Activated T-cell treated with anti-CD3 and anti-CD28 coated beads, Interleukin-2, amount 50 U/mL, for 48 hours (primary cell): Measurements from ENCODE around the gene MTRF1.

Source experiments
- DNase-seq, 2 experiments: peaks; one replicate each; pipeline ENCODE4 v3.0.0-alpha.2; 2020

The MTRF1 gene

GRCh38 chr13:41276824-41277223 is 13.4 kb upstream of the MTRF1 start:
- DNase-seq: no peak

GRCh38 chr13:41274881-41275280 is 11.5 kb upstream of the MTRF1 start:
- no peak for DNase-seq

GRCh38 chr13:41273831-41274441 is 10.6 kb upstream of the MTRF1 start:
- no peak for DNase-seq

- peak in 1 of 2 experiments; percentile 31 for DNase-seq
Measured at GRCh38 chr13:41271456-41272285, 8.3 kb upstream of the MTRF1 start.

- no peak for DNase-seq
Measured at GRCh38 chr13:41268764-41269163, 5.4 kb upstream of the MTRF1 start.

GRCh38 chr13:41267106-41267505 is 3.7 kb upstream of the MTRF1 start:
- no peak for DNase-seq

- no peak for DNase-seq
Measured at GRCh38 chr13:41259875-41260501, 3.4 kb downstream of the MTRF1 start.

- DNase-seq: no peak
Measured at GRCh38 chr13:41257535-41257934, 5.8 kb downstream of the MTRF1 start.

- no peak for DNase-seq
Measured at GRCh38 chr13:41254902-41255301, 8.5 kb downstream of the MTRF1 start.

GRCh38 chr13:41250993-41251392 is 12.4 kb downstream of the MTRF1 start:
- DNase-seq: no peak

- DNase-seq: no peak
Measured at GRCh38 chr13:41246969-41247680, 16.3 kb downstream of the MTRF1 start.

- no peak for DNase-seq
Measured at GRCh38 chr13:41244556-41244955, 18.8 kb downstream of the MTRF1 start.

- DNase-seq: no peak
Measured at GRCh38 chr13:41241626-41242025, 21.8 kb downstream of the MTRF1 start.

- DNase-seq: no peak
Measured at GRCh38 chr13:41236369-41236768, 27.0 kb downstream of the MTRF1 start.

- DNase-seq: no peak
Measured at GRCh38 chr13:41232578-41233480, 30.5 kb downstream of the MTRF1 start.

GRCh38 chr13:41231786-41232185 is 31.6 kb downstream of the MTRF1 start:
- no peak for DNase-seq

GRCh38 chr13:41231025-41231677 is 32.2 kb downstream of the MTRF1 start:
- DNase-seq: no peak

GRCh38 chr13:41229356-41229755 is 34.0 kb downstream of the MTRF1 start:
- no peak for DNase-seq

- DNase-seq: no peak
Measured at GRCh38 chr13:41224113-41225110, 39.0 kb downstream of the MTRF1 start.

GRCh38 chr13:41222259-41222852 is 41.0 kb downstream of the MTRF1 start:
- DNase-seq: peak; percentile 61 to 65
